IMR-90 (cell line): ENCODE data around the gene RGMA. TPM values are rescaled to one million over a fixed set of nuclear protein-coding genes. Genes with fewer than 3 reads are reported as not detected.

Source experiments
- ATAC-seq: fragments of 200-7000 bp; cut with Tn5 transposase; 2 replicates; pipeline ENCODE4 v1.9.1; 2020; ENCODE audit warnings: low read depth, mild to moderate bottlenecking, moderate library complexity
- BruUV-seq: library from RNA; stranded (reverse); fragments of 400-500 nt; replicated peaks from 2 replicates; lab custom pipeline; 2021; lab: Mats Ljungman, UMichigan
- CTCF ChIA-PET: fragments of 300-600 bp; formaldehyde crosslinking; extraction: SDS; loops from one replicate; lab custom pipeline; 2021; ENCODE audit warnings: antibody characterized with exemption; lab: Yijun Ruan, JAX
- POLR2A ChIA-PET: fragments of 300-600 bp; sonication (Branson Sonifier 250); formaldehyde crosslinking; loops from one replicate; lab custom pipeline; 2022; ENCODE audit warnings: antibody characterized with exemption; ENCODE audit not compliant: unreplicated experiment; lab: Charles Lee
- DNase-seq: peaks from one replicate; pipeline ENCODE4 v3.0.0; 2013
- H2AFZ ChIP-seq: replicated peaks from 2 replicates; pipeline ENCODE3; 2013; ENCODE audit warnings: low read length, mild to moderate bottlenecking; ENCODE audit not compliant: poor library complexity
- H2AK5ac ChIP-seq: 2 replicates; pipeline ENCODE4 v1.6.1; 2013; ENCODE audit warnings: low read depth, low read length, inconsistent platforms
- H2AK9ac ChIP-seq: replicated peaks from 2 replicates; pipeline ENCODE3; 2013; ENCODE audit warnings: mild to moderate bottlenecking, low read depth, low read length, moderate library complexity; ENCODE audit not compliant: poor library complexity
- H2BK120ac ChIP-seq: 2 replicates; pipeline ENCODE4 v1.6.1; 2013; ENCODE audit warnings: low read depth, low read length, inconsistent platforms
- H2BK15ac ChIP-seq: 3 replicates; pipeline ENCODE4 v1.6.1; 2013; ENCODE audit warnings: low read depth, low read length, inconsistent platforms
- H2BK20ac ChIP-seq: 2 replicates; pipeline ENCODE4 v1.6.1; 2013; ENCODE audit warnings: low read depth, mild to moderate bottlenecking, inconsistent platforms, low read length, moderate library complexity
- H2BK5ac ChIP-seq: 2 replicates; pipeline ENCODE4 v1.6.1; 2013; ENCODE audit warnings: mild to moderate bottlenecking, low read depth, low read length, inconsistent platforms; ENCODE audit not compliant: poor library complexity, severe bottlenecking
- H3K14ac ChIP-seq: replicated peaks from 2 replicates; pipeline ENCODE4 v1.6.1; 2013; ENCODE audit warnings: low read depth, low read length, inconsistent platforms
- H3K18ac ChIP-seq: 2 replicates; pipeline ENCODE4 v1.6.1; 2013; ENCODE audit warnings: low read depth, low read length, control low read depth
- H3K23ac ChIP-seq: 2 replicates; pipeline ENCODE4 v1.6.1; 2013; ENCODE audit warnings: low read depth, low read length, inconsistent platforms
- H3K27ac ChIP-seq: 2 replicates; pipeline ENCODE4 v1.5.1; 2013; ENCODE audit warnings: mild to moderate bottlenecking, control low read depth, low read length; ENCODE audit not compliant: insufficient read depth
- H3K27me3 ChIP-seq: 2 replicates; pipeline ENCODE4 v1.6.1; 2013; ENCODE audit warnings: low read length; ENCODE audit not compliant: control insufficient read depth, insufficient read depth
- H3K36me3 ChIP-seq: 2 replicates; pipeline ENCODE4 v1.6.1; 2013; ENCODE audit warnings: low read length, mixed read lengths; ENCODE audit not compliant: control insufficient read depth, insufficient read depth
- H3K4ac ChIP-seq: 2 replicates; pipeline ENCODE4 v1.6.1; 2013; ENCODE audit warnings: low read depth, low read length, inconsistent platforms
- H3K4me1 ChIP-seq: 2 replicates; pipeline ENCODE4 v1.6.1; 2013; ENCODE audit warnings: low read length, mixed read lengths; ENCODE audit not compliant: control insufficient read depth, insufficient read depth
- H3K4me2 ChIP-seq: 2 replicates; pipeline ENCODE4 v1.6.1; 2013; ENCODE audit warnings: low read depth, mild to moderate bottlenecking, control low read depth, low read length, moderate library complexity
- H3K4me3 ChIP-seq: 2 replicates; pipeline ENCODE4 v1.5.1; 2013; ENCODE audit warnings: low read depth, mild to moderate bottlenecking, control low read depth, low read length, moderate library complexity; ENCODE audit not compliant: insufficient read depth
- H3K56ac ChIP-seq: 2 replicates; pipeline ENCODE4 v1.6.1; 2013; ENCODE audit warnings: low read length, inconsistent platforms; ENCODE audit not compliant: insufficient read depth; ENCODE audit errors: extremely low read depth
- H3K79me1 ChIP-seq, 2 experiments: 2 replicates each; pipeline ENCODE4 v1.6.1; 2013; ENCODE audit warnings: low read length in 2 of 2, inconsistent platforms in 1 of 2, low read depth in 1 of 2
- H3K9ac ChIP-seq: 2 replicates; pipeline ENCODE4 v1.6.1; 2013; ENCODE audit warnings: low read depth, low read length, control low read depth
- H3K9me1 ChIP-seq: 2 replicates; pipeline ENCODE4 v1.6.1; 2013; ENCODE audit warnings: low read length, inconsistent platforms; ENCODE audit not compliant: insufficient read depth
- H3K9me3 ChIP-seq: 2 replicates; pipeline ENCODE4 v1.6.1; 2013; ENCODE audit warnings: low read length; ENCODE audit not compliant: control insufficient read depth, insufficient read depth
- H4K20me1 ChIP-seq: 2 replicates; pipeline ENCODE4 v1.6.1; 2013; ENCODE audit warnings: low read length, inconsistent platforms; ENCODE audit not compliant: insufficient read depth
- H4K5ac ChIP-seq: 2 replicates; pipeline ENCODE4 v1.6.1; 2013; ENCODE audit warnings: mild to moderate bottlenecking, low read depth, low read length, control low read depth
- H4K8ac ChIP-seq, 2 experiments: 2 replicates each; pipeline ENCODE4 v1.6.1; 2013; ENCODE audit warnings: low read depth in 2 of 2, low read length in 2 of 2, control low read depth in 1 of 2, inconsistent platforms in 1 of 2
- H4K91ac ChIP-seq: 2 replicates; pipeline ENCODE4 v1.6.1; 2013; ENCODE audit warnings: low read depth, low read length, inconsistent platforms; ENCODE audit not compliant: insufficient read depth
- BHLHE40 ChIP-seq: fragments of 150-350 bp; IDR thresholded peaks from 2 replicates; pipeline ENCODE4 v1.6.1; 2016; ENCODE audit warnings: mild to moderate bottlenecking, low read depth, low read length
- CHD1 ChIP-seq: IDR thresholded peaks from 2 replicates; pipeline ENCODE4 v1.6.1; 2012; ENCODE audit warnings: low read depth, low read length, improper control_type of control experiment
- ELK1 ChIP-seq: fragments of 150-350 bp; IDR thresholded peaks from 2 replicates; pipeline ENCODE4 v1.6.1; 2016; ENCODE audit warnings: low read depth, mild to moderate bottlenecking, low read length, moderate library complexity, borderline replicate concordance
- FOS ChIP-seq: fragments of 150-350 bp; IDR thresholded peaks from 2 replicates; pipeline ENCODE4 v1.6.1; 2016; ENCODE audit warnings: low read depth, low read length
- MAZ ChIP-seq: IDR thresholded peaks from 2 replicates; pipeline ENCODE4 v1.6.1; 2012; ENCODE audit warnings: low read depth, mild to moderate bottlenecking, low read length, improper control_type of control experiment, moderate library complexity, borderline replicate concordance
- MXI1 ChIP-seq: IDR thresholded peaks from 2 replicates; pipeline ENCODE4 v1.6.1; 2012; ENCODE audit warnings: low read depth, mild to moderate bottlenecking, low read length, moderate library complexity, borderline replicate concordance
- NFE2L2 ChIP-seq: fragments of 150-350 bp; IDR thresholded peaks from 2 replicates; pipeline ENCODE4 v1.6.1; 2016; ENCODE audit warnings: low read depth, mild to moderate bottlenecking, low read length
- POLR2A ChIP-seq: IDR thresholded peaks from 2 replicates; pipeline ENCODE4 v1.6.1; 2012; ENCODE audit warnings: mild to moderate bottlenecking, low read depth, low read length
- RAD21 ChIP-seq: IDR thresholded peaks from 2 replicates; pipeline ENCODE4 v1.6.1; 2012; ENCODE audit warnings: low read length, improper control_type of control experiment
- WGBS, 2 experiments: methylation state at CpG; one replicate each; pipeline versions ENCODE4 v1.1.5 to v1.1.7; 2013; ENCODE audit warnings: missing lambda C conversion rate in 2 of 2; ENCODE audit not compliant: insufficient read length in 1 of 2; ENCODE audit errors: extremely low coverage in 2 of 2; 5-methylcytosine and 5-hydroxymethylcytosine counted together
- dilution Hi-C: fragments of 300-500 bp; cut with HindIII; formaldehyde crosslinking; loops from one replicate; pipeline ENCODE4 v1.14.3; 2018; ENCODE audit warnings: low sequenced_read_pairs; ENCODE audit not compliant: unreplicated experiment
- in situ Hi-C: fragments of 300-500 bp; cut with MboI; formaldehyde crosslinking; loops from 3 replicates; pipeline ENCODE4 v1.14.3; 2019; ENCODE audit warnings: low sequenced_read_pairs, inconsistent platforms, mixed read lengths
- intact Hi-C: fragments of 100-400 bp; cut with micrococcal nuclease; formaldehyde crosslinking; loops from 2 replicates; pipeline ENCODE4 v1.10.0; 2022
- polyA plus RNA-seq, 3 experiments: library from polyadenylated mRNA; depleted of rRNA; stranded (reverse); fragments of >200 nt; gene quantifications; 2 replicates each; pipeline ENCODE4 v1.2.3, GENCODE V29; 2012; ENCODE audit warnings: low replicate concordance in 1 of 3
- total RNA-seq: library from RNA; depleted of rRNA; stranded (reverse); fragments of >200 nt; gene quantifications from 2 replicates; pipeline ENCODE4 v1.2.3, GENCODE V29; 2012

The RGMA gene
- total and polyA plus RNA-seq, 2 of the 4 experiments (the other 2 are of a cell fraction), result 0.18 to 0.26 TPM

- CTCF ChIA-PET, result no interaction called here
- POLR2A ChIA-PET, result no interaction called here
Observed at GRCh38 chr15:93086791-93087190, 2.2 kb downstream of the RGMA start.

More at GRCh38 chr15:93086791-93087190, 2.2 kb downstream of the RGMA start:
- ATAC-seq (no peak), DNase-seq (no peak)
- no peak overlapping the region for H3K27ac ChIP-seq
- H4K91ac ChIP-seq, result no peak overlapping the region
- no peak overlapping the region for H2AK9ac ChIP-seq
- H3K9ac ChIP-seq, result no peak overlapping the region
- H3K27me3 ChIP-seq, result peaks cover 57% of the 10 kb centered on the region
- dilution Hi-C loops, result no loop called here
- H2BK120ac ChIP-seq, result no peak overlapping the region
- H3K4me2 ChIP-seq, result no peak overlapping the region
- no peak overlapping the region for H2BK5ac ChIP-seq
- in situ Hi-C loops, result no loop called here
- H4K20me1 ChIP-seq, result no peaks in the 10 kb centered on the region
- H2AFZ ChIP-seq, result no peak overlapping the region
- H3K9me3 ChIP-seq, result no peaks in the 10 kb centered on the region
- intact Hi-C loops, result no loop called here
- H3K9me1 ChIP-seq, result no peaks in the 10 kb centered on the region
- no TSS peak for BruUV-seq
- H3K4me3 ChIP-seq, result no peak overlapping the region
- H4K5ac ChIP-seq, result no peak overlapping the region
- H3K79me1 ChIP-seq, result no peaks in the 10 kb centered on the region
- no peak overlapping the region for H3K18ac ChIP-seq
- no peak overlapping the region for H3K4ac ChIP-seq
- no peak overlapping the region for H2BK20ac ChIP-seq
- no peak overlapping the region for H3K23ac ChIP-seq
- no peak overlapping the region for H3K14ac ChIP-seq
- no peak overlapping the region for H4K8ac ChIP-seq
- no peaks in the 10 kb centered on the region for H3K4me1 ChIP-seq
- no peak overlapping the region for H3K56ac ChIP-seq
- no peak for TF ChIP-seq ELK1
- no peak for TF ChIP-seq POLR2A
- no peak for TF ChIP-seq MAZ
- TF ChIP-seq BHLHE40, result no peak
- no peak for TF ChIP-seq FOS
- TF ChIP-seq MXI1, result no peak
- TF ChIP-seq NFE2L2, result no peak
- no peak for TF ChIP-seq CHD1
- no peak for TF ChIP-seq RAD21
- H2AK5ac ChIP-seq, result no peak overlapping the region
- no peak overlapping the region for H2BK15ac ChIP-seq
- WGBS, 2 experiments, result no CpG with 5 or more reads among the region's 2 CpGs
- H3K36me3 ChIP-seq, result no peaks in the 10 kb centered on the region
